Activated CD4-positive, alpha-beta T cell treated with anti-CD3 and anti-CD28 coated beads for 36 hours (primary cell): Measurements from ENCODE around the gene CDK19. TPM values are rescaled to one million over a fixed set of nuclear protein-coding genes. Genes with fewer than 3 reads are reported as not detected.

Source experiments
- ATAC-seq: fragments of 200-7000 bp; cut with Tn5 transposase; one replicate; pipeline ENCODE4 v1.10.0; 2021; ENCODE audit warnings: mild to moderate bottlenecking, moderate library complexity
- CTCF ChIA-PET: fragments of 350-600 bp; sonication (Branson Sonifier 250); formaldehyde crosslinking; loops from one replicate; lab custom pipeline; 2021; ENCODE audit warnings: antibody characterized with exemption; lab: Charles Lee
- POLR2A ChIA-PET: fragments of 350-600 bp; sonication (Branson Sonifier 250); formaldehyde crosslinking; loops from one replicate; lab custom pipeline; 2021; ENCODE audit warnings: antibody characterized with exemption, inconsistent platforms; lab: Charles Lee
- DNase-seq: peaks from one replicate; pipeline ENCODE4 v3.0.0-alpha.2; 2020
- H3K27ac Mint-ChIP-seq: one replicate; pipeline ENCODE4 v1.8.0; 2021; ENCODE audit warnings: mixed read lengths
- H3K27me3 Mint-ChIP-seq: one replicate; pipeline ENCODE4 v1.8.0; 2021; ENCODE audit warnings: mixed read lengths
- H3K36me3 Mint-ChIP-seq: one replicate; pipeline ENCODE4 v1.8.0; 2021; ENCODE audit warnings: low read depth, mixed read lengths
- H3K4me1 Mint-ChIP-seq: one replicate; pipeline ENCODE4 v1.8.0; 2021; ENCODE audit warnings: mixed read lengths
- H3K4me3 Mint-ChIP-seq: one replicate; pipeline ENCODE4 v1.8.0; 2021; ENCODE audit warnings: mild to moderate bottlenecking, moderate library complexity, mixed read lengths
- H3K9me3 Mint-ChIP-seq: one replicate; pipeline ENCODE4 v1.8.0; 2021; ENCODE audit warnings: low read depth, mixed read lengths
- intact Hi-C, 2 experiments: fragments of 100-400 bp; cut with DNase I in 1 of 2; cut with micrococcal nuclease in 1 of 2; formaldehyde crosslinking; loops; one replicate each; pipeline versions ENCODE4 v1.14.2 to v1.15.1; 2022 to 2024; cut with DNase I, micrococcal nuclease
- total RNA-seq, 2 experiments: library from RNA; stranded (reverse); gene quantifications; one replicate each; pipeline ENCODE4 v1.2.3, GENCODE V29; 2021

The CDK19 gene
- total RNA-seq, 2 experiments from 2014 or later, result 14.7 to 15.7 TPM

DNA sequence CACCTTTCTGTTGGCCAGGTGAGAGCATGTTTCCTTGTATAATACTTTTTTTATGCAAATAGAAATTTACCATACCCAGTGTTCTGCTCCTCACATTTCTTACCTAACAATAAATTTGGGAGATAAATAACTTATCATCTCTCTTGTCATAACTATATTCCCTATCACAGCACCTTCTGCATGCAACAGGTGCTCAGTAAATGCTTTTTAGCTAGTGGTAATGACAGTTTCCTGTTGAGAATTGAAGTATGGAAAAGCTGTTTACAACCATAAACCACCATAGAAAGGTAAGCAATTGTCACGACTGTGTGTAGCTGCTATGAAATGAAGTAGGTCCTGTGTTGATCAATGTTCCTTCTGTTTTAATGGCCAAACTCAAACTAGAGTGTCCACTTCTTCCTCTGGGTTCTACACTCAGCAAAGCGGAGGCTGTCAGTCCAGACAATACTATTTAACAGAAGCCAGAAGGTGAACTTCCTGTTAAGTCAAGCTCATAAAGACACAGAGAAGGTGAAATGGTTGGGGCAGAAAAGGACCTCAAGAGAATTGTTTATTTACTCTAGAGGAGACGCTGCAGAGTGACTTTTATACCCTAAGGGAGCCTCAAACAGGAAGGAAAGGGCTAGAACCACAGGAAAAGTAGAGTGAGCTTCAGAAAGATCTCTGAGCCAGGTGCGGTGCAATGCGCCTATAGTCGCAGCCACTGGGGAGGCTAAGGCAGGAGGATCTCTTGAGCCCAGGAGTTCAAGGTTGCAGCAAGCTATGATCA lies 254.8 kb downstream of the CDK19 start:
- ATAC-seq (peak; percentile 12), DNase-seq (no peak)
- intact Hi-C loops, result no loop called here
- no peaks in the 10 kb centered on the region for H3K36me3 Mint-ChIP-seq
- H3K9me3 Mint-ChIP-seq, result peaks cover 3% of the 10 kb centered on the region
- peaks cover 20% of the 10 kb centered on the region for H3K4me1 Mint-ChIP-seq
- no peaks in the 10 kb centered on the region for H3K27me3 Mint-ChIP-seq
- POLR2A ChIA-PET, result no interaction called here
- H3K27ac Mint-ChIP-seq, result no peak overlapping the region
- CTCF ChIA-PET, result interaction anchor here (1.1 kb wide), 1 partner anchor 390 kb away, joined by 3 read pairs; no protein-coding TSS in a partner anchor
- no peak overlapping the region for H3K4me3 Mint-ChIP-seq

Other genes with a start within 250 kb of the CDK19 start
- gene AMD1, start 59.3 kb upstream of the CDK19 start, total RNA-seq, result 100 to 1,000 TPM in 1 of 2 experiments, 10 to 100 TPM in 1; 90.5 to 127 TPM
- gene GTF3C6, start 143.2 kb upstream of the CDK19 start, total RNA-seq, result 100 to 1,000 TPM in 1 of 2 experiments, 10 to 100 TPM in 1; 93.0 to 106 TPM
- 10 to 100 TPM; 64.5 to 71.4 TPM for gene RPF2, start 166.6 kb upstream of the CDK19 start, total RNA-seq